Measurements from ENCODE around the gene RGS12.

DNA sequence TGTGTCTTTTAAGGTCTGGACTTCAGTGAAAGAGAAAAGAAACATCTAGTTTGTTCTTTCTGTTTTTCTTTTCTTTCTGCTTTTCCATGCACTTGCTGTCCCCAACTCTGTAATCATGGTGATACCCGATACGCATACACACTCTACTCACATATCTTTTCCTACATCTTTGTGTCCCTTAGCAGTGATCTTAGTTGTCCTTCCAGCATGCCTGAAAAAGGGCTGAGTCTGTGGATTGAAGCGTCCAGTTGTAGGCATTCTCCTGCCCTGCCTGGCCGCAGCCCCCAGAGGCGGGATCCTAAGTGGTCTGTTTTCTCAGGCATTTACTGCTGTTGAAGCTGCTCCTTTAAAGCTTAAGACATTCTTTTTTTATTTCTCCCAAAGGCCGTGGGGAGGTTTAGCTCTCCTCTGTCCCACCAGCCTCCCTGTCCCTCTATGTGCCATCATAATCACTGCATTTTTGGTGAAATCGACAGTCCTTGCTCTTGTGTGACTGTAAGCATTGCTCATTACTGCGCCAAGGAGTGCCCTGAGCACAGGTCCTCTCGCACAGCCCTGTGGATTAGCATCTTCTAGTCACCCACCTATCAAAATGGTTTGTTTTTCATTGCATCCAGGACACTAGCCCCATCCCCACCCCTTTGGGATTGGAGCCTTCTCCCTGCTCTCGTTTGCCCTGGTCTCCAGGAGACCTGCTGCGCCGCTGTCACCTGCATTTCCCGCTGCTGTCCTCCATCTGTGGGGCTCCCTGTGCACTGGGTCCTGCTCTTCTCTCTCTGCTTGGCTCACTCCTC is 4.4 kb downstream of the RGS12 start:
- TF ChIP-seq, protein P1, sequence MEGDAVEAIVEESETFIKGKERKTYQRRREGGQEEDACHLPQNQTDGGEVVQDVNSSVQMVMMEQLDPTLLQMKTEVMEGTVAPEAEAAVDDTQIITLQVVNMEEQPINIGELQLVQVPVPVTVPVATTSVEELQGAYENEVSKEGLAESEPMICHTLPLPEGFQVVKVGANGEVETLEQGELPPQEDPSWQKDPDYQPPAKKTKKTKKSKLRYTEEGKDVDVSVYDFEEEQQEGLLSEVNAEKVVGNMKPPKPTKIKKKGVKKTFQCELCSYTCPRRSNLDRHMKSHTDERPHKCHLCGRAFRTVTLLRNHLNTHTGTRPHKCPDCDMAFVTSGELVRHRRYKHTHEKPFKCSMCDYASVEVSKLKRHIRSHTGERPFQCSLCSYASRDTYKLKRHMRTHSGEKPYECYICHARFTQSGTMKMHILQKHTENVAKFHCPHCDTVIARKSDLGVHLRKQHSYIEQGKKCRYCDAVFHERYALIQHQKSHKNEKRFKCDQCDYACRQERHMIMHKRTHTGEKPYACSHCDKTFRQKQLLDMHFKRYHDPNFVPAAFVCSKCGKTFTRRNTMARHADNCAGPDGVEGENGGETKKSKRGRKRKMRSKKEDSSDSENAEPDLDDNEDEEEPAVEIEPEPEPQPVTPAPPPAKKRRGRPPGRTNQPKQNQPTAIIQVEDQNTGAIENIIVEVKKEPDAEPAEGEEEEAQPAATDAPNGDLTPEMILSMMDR (IDR thresholded peaks at IDR 0.05 in 8 of 11, conservative IDR thresholded peaks at IDR 0.05 in 3 of 11): no peak
- no peak for TF ChIP-seq POLR2A (IDR thresholded peaks at IDR 0.05)

Measured in spleen (tissue), 7 donors.